GM13977 (cell line): ENCODE data around the gene CAPSL.
"Not testable (repeated sequence)": the region's sequence is repeated elsewhere in the genome, so short reads cannot be mapped to it uniquely, and the experiment has no call there.

ENCODE experiments used
- DNase-seq: peaks from one replicate; pipeline ENCODE4 v3.0.0; 2012; ENCODE audit warnings: low spot score
- in situ Hi-C: fragments of 300-500 bp; cut with MboI; formaldehyde crosslinking; loops from one replicate; pipeline ENCODE4 v1.12.0; 2022; ENCODE audit warnings: low sequenced_read_pairs, low pct_unique_long_range_greater_than_20kb, mixed read lengths, inconsistent platforms; ENCODE audit not compliant: unreplicated experiment
- TF ChIP-seq, protein P1 (sequence below): IDR thresholded peaks from 2 replicates; pipeline ENCODE4 v1.5.1; 2012; ENCODE audit warnings: mild to moderate bottlenecking, control low read depth; ENCODE audit not compliant: insufficient read depth; ENCODE audit errors: extremely low read depth, missing control alignments

Gene CAPSL

DNA sequence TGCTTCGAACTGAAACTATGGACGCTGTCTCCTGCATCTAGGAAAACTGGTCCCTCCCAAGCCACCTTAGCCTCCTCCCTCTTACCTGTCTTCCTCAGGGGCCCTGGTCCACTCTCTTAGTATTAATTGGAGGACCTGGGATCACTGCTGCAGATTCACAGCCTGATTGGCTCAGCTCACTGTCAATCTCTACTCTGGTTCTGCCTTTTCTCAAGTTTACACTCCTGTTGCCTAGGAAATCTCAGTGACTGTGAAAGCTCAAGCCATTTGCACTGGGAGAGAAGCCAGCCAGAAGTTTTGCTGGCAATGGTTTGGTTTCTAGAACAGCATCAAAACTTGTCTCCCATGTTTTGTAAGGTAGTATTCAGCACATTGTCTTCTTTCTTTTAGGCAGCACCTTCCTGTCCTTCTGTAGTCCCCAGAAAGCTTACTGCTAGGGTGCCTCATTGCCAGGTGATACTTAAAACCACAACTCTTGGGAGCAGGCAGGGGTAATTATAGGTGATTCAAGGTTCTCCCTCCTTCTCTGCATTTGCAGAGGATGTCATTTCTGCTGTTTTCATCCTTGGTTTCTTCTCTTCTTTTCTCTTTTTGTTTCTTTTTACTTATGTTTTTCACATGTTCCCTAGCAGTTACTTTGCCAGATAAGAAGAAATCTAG, at the start of gene CAPSL:
Gene CAPSL, minus strand, starts transcription at position 55 of the 660 bp plus-strand sequence. CDS start 17,502 bp downstream, outside the sequence.
- peak; percentile 28 for DNase-seq
- in situ Hi-C loops = loop anchor here (25.0 kb wide), 2 partner anchors 301 to 851 kb away; no protein-coding TSS in a partner anchor
- TF ChIP-seq, protein P1, sequence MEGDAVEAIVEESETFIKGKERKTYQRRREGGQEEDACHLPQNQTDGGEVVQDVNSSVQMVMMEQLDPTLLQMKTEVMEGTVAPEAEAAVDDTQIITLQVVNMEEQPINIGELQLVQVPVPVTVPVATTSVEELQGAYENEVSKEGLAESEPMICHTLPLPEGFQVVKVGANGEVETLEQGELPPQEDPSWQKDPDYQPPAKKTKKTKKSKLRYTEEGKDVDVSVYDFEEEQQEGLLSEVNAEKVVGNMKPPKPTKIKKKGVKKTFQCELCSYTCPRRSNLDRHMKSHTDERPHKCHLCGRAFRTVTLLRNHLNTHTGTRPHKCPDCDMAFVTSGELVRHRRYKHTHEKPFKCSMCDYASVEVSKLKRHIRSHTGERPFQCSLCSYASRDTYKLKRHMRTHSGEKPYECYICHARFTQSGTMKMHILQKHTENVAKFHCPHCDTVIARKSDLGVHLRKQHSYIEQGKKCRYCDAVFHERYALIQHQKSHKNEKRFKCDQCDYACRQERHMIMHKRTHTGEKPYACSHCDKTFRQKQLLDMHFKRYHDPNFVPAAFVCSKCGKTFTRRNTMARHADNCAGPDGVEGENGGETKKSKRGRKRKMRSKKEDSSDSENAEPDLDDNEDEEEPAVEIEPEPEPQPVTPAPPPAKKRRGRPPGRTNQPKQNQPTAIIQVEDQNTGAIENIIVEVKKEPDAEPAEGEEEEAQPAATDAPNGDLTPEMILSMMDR = no peak

DNA sequence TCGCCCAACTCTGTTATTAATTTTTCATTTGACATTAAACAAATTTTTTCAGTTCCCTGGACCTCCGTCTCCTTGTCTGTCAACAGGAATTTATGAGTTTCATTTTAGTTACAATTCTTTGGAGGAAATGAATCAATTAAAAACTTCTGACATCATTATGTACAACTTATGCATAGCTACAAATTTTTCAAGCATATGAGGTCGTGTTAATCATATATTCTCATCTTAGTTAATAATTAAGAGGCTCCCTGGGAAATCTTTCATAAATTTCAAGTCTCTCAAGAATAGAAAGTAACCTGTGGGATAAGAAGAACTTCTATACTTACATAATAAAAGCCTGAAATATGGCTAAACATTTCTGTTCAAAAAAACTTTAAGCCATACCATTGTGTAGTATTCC, 49.4 kb upstream of the CAPSL start:
- no peak for DNase-seq
- in situ Hi-C loops = no loop called here
- TF ChIP-seq, protein P1 = no peak

DNA sequence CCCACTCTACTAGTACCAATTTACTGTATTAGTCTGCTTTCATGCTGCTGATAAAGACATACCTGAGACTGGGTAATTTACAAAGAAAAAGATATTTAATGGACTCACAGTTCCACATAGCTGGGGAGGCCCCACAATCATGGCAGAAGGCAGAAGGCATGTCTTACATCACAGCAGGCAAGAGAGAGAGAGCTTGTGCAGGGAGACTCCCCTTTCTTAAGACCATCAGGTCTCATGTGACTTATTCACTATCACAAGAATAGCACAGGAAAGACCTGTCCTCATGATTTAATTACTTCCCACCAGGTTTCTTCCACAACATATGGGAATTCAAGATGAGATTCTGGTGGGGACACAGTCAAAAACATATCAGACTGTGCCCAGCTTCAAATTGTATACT, 41.3 kb upstream of the CAPSL start:
- TF ChIP-seq, protein P1 = no peak

DNA sequence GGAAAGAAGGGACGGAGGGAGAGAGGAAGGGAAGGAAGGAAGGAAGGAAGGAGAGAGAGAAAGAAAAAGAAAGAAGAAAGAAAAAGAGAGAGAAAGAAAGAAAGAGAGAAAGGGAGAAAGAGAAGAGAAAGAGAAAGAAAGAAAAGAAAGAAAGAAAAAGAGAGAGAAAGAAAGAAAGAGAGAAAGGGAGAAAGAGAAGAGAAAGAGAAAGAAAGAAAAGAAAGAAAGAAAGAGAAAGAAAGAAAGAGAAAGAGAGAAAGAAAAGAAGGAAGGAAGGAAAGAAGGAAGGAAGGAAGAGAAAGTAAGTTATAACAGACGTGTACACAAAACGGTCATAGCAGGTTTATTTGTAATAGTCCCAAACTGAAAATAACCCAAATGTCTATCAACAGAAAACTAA, 38.4 kb upstream of the CAPSL start:
- in situ Hi-C loops, DNase-seq: not testable (repeated sequence)

More for the DNA sequence above, 41.3 kb upstream of the CAPSL start:
- in situ Hi-C loops = no loop called here
- DNase-seq = no peak

DNA sequence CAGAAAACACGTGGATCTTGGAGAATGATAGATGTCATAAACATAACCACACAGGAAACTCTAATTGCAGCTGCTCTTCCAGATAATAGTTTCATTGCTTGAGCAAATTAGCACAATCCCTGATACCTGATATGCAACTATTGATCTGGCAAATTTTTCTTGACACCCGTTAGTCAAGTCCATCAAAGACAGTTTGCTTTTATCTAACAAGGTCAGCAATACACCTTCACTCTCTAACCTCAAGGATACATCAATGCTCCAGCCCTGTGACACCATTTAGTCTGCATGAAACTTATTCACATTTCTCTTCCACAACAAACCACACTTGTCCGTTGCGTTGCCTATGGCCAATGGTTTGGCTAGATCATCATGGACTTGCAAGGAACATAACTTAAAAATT, 36.1 kb upstream of the CAPSL start:
- TF ChIP-seq, protein P1 = no peak

DNA sequence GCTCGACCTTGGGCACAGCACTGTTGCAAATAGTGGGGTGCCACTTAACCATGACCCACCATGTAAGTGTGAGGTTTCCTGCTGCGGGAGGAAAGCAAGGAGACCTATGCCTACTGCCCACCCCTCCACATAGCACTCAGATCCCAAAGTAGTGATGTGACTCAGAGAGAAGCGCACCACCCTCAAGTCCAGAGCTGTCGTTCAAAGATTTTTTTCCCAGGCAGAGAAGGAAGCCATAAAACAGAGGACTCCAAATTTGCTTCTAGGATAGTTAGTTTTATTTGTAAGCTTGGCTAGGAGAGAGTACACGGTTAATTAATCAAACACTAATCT, 33.4 kb upstream of the CAPSL start:
- TF ChIP-seq, protein P1 = no peak
- no peak for DNase-seq
- in situ Hi-C loops = no loop called here

More for the DNA sequence above, 36.1 kb upstream of the CAPSL start:
- DNase-seq = no peak
- in situ Hi-C loops = no loop called here

DNA sequence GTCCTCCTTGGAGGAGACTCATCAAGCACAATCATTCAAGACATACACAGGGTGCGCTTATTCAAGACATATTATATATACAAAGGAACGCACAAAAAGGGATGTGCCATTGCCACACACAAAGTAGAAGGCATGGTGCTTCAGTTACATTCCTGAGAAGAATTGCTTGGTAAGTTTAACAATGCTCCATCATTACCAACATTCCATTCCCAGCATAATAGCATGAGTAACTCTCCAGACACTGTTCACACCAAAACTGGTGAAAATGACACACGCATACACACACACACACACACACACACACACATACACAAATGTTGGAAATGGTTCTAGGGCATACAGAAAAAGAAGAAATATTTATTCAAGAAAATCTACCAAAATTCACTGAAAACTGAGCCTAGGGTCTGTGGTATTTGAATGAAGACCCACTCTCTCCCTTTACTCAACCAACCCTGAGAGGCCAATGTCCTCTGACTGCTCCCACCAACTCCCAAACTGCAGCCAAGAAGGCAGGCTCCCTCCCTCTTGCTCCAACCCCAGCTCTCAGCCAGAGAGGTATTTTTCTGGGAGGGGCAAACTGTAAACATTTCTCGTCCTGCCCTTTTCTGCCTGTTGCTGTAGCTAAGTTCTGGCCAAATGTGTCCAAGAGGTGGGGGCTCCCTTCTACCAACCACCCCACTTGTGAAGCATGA, 32.9 kb upstream of the CAPSL start:
- in situ Hi-C loops = no loop called here
- no peak for DNase-seq
- TF ChIP-seq, protein P1 = no peak
